Natural killer cell (primary cell): ENCODE results near the gene VAMP2. TPM values are rescaled to one million over a fixed set of nuclear protein-coding genes. Genes with fewer than 3 reads are reported as not detected.

ENCODE experiments used
- ATAC-seq, 3 donors: fragments of 150-1000 bp in 2 of 3; fragments of 200-7000 bp in 1 of 3; cut with Tn5 transposase; 1 replicate in 1 of 3; 2 replicates in 2 of 3; pipeline ENCODE4 v1.10.0; 2021; ENCODE audit warnings: mild to moderate bottlenecking in 2 of 3, moderate library complexity in 2 of 3
- DNase-seq, 2 donors: peaks; one replicate each; pipeline versions ENCODE4 v3.0.0 to v3.0.0-alpha.2; 2013 to 2021; ENCODE audit warnings: mixed read lengths in 1 of 2
- H3K27ac ChIP-seq: one replicate; pipeline ENCODE4 v1.5.1; 2013; ENCODE audit warnings: mild to moderate bottlenecking, low read length
- H3K27me3 ChIP-seq: one replicate; pipeline ENCODE4 v1.6.1; 2013; ENCODE audit warnings: low read length; ENCODE audit not compliant: control insufficient read depth, insufficient read depth
- H3K36me3 ChIP-seq: one replicate; pipeline ENCODE4 v1.6.1; 2013; ENCODE audit warnings: low read length; ENCODE audit not compliant: control insufficient read depth, insufficient read depth
- H3K4me1 ChIP-seq: one replicate; pipeline ENCODE4 v1.6.1; 2013; ENCODE audit warnings: low read length; ENCODE audit not compliant: control insufficient read depth, insufficient read depth
- H3K4me3 ChIP-seq: one replicate; pipeline ENCODE4 v1.5.1; 2013; ENCODE audit warnings: low read length
- H3K9me3 ChIP-seq: one replicate; pipeline ENCODE4 v1.6.1; 2013; ENCODE audit warnings: low read length; ENCODE audit not compliant: control insufficient read depth, insufficient read depth
- H3K27ac Mint-ChIP-seq, 2 donors: one replicate each; pipeline ENCODE4 v1.8.0; 2022; ENCODE audit warnings: mild to moderate bottlenecking in 2 of 2, mixed read lengths in 2 of 2, moderate library complexity in 1 of 2
- H3K27me3 Mint-ChIP-seq, 2 donors: one replicate each; pipeline ENCODE4 v1.8.0; 2022; ENCODE audit warnings: low read depth in 2 of 2, mixed read lengths in 2 of 2
- H3K36me3 Mint-ChIP-seq: one replicate; pipeline ENCODE4 v1.8.0; 2022; ENCODE audit warnings: mixed read lengths
- H3K4me1 Mint-ChIP-seq, 2 donors: one replicate each; pipeline ENCODE4 v1.8.0; 2022; ENCODE audit warnings: mixed read lengths in 2 of 2
- H3K4me3 Mint-ChIP-seq: one replicate; pipeline ENCODE4 v1.8.0; 2022; ENCODE audit warnings: mild to moderate bottlenecking, moderate library complexity, mixed read lengths
- H3K9me3 Mint-ChIP-seq, 2 donors: one replicate each; pipeline ENCODE4 v1.8.0; 2022; ENCODE audit warnings: mixed read lengths in 2 of 2
- CTCF ChIP-seq: fragments of 200-600 bp; IDR thresholded peaks from one replicate; pipeline ENCODE4 v1.8.0; 2022; ENCODE audit warnings: antibody characterized with exemption
- WGBS: methylation state at CpG from one replicate; pipeline ENCODE4 v1.1.7; 2013; ENCODE audit warnings: missing lambda C conversion rate; ENCODE audit not compliant: insufficient coverage; 5-methylcytosine and 5-hydroxymethylcytosine counted together
- intact Hi-C: fragments of 100-400 bp; cut with micrococcal nuclease; formaldehyde crosslinking; loops from one replicate; pipeline ENCODE4 v1.14.2; 2022
- total RNA-seq, 4 donors: library from RNA; stranded (reverse); fragments of 120-200 nt in 1 of 4; gene quantifications; one replicate each; pipeline versions ENCODE4 v1.2.3 to v1.2.4, GENCODE V29; 2013 to 2022

VAMP2 gene
- total RNA-seq, 3 donors from 2014 or later (not counting 1 experiment from before 2014, with no cell fraction given): 191 to 315 (median 234) TPM

DNA sequence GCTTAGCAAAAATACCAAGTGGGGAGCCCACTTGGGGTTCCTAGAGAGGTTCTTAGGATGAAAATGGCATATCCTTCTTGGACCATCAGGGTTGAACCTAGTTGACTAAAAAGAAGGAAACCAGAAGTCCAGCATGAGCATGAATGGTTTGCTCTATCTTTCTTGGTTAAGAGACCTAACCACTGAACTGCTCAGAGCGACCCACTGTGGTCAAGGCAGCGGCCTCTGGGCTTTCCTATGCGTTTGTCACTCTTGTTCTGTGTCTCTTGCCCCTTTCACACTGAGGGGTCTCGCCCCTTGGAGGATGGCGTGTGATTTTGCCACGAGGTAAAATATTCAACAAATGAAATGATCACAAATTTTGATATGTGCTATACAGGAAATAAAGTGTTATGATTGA lies 27.8 kb upstream of the VAMP2 start:
- H3K4me1 ChIP-seq: peaks cover 54% of the 10 kb centered on the region
- peak overlapping the region; percentile 4 for H3K4me3 ChIP-seq

GRCh38 chr17:8189711-8190477 lies 27.1 kb upstream of the VAMP2 start, which contains the start of gene BORCS6:
BORCS6 (minus strand) TSS chr17:8190180; CDS start chr17:8190140, 40 bp downstream.
- Mint-ChIP-seq H3K27ac (no peak within 1 kb of the TSS), H3K4me3 (no peak within 1 kb of the TSS)
- peak within 1 kb of the TSS; percentile 67 for H3K4me3 ChIP-seq

More for the DNA sequence above, 27.8 kb upstream of the VAMP2 start:
- H3K4me1 Mint-ChIP-seq: peaks cover 13% of the 10 kb centered on the region in 2 donors
- peak in 1 of 2 donors; percentile 28 for DNase-seq
- no peaks in the 10 kb centered on the region for H3K9me3 Mint-ChIP-seq
- 25% methylated on average over 6 of the region's 6 CpGs for WGBS
- no peak for TF ChIP-seq CTCF
- ATAC-seq: no peak
- no peak overlapping the region for H3K27ac Mint-ChIP-seq
- Histone ChIP-seq H3K27ac (peak overlapping the region; percentile 86), H3K9me3 (no peaks in the 10 kb centered on the region), H3K36me3 (no peaks in the 10 kb centered on the region), H3K27me3 (no peaks in the 10 kb centered on the region)
- intact Hi-C loops: loop anchor here (1.0 kb wide), 1 partner anchor 105 kb away; the partner anchor contains the start of gene SLC25A35
- H3K4me3 Mint-ChIP-seq: no peak overlapping the region
- no peaks in the 10 kb centered on the region for H3K27me3 Mint-ChIP-seq
- no peaks in the 10 kb centered on the region for H3K36me3 Mint-ChIP-seq

GRCh38 chr17:8189041-8189710 lies 26.4 kb upstream of the VAMP2 start:
- Histone ChIP-seq H3K36me3 (no peaks in the 10 kb centered on the region), H3K27ac (peak overlapping the region; percentile 86), H3K4me1 (peaks cover 61% of the 10 kb centered on the region), H3K27me3 (no peaks in the 10 kb centered on the region), H3K9me3 (no peaks in the 10 kb centered on the region), H3K4me3 (peak overlapping the region; percentile 67)
- Mint-ChIP-seq H3K4me1 (peaks cover 13 to 16% of the 10 kb centered on the region in 2 donors), H3K9me3 (no peaks in the 10 kb centered on the region), H3K36me3 (no peaks in the 10 kb centered on the region), H3K27ac (no peak overlapping the region), H3K4me3 (no peak overlapping the region), H3K27me3 (no peaks in the 10 kb centered on the region)
- intact Hi-C loops: no loop called here
- no peak for TF ChIP-seq CTCF
- peak; percentile 44 to 64 for DNase-seq
- WGBS: 6% methylated on average over 67 of the region's 67 CpGs
- no peak for ATAC-seq

More at GRCh38 chr17:8189711-8190477, 27.1 kb upstream of the VAMP2 start, which contains the start of gene BORCS6:
- Histone ChIP-seq H3K36me3 (no peaks in the 10 kb centered on the region), H3K4me1 (peaks cover 57% of the 10 kb centered on the region), H3K27ac (peak within 1 kb of the TSS; percentile 86), H3K27me3 (no peaks in the 10 kb centered on the region), H3K9me3 (no peaks in the 10 kb centered on the region)
- peaks cover 13% of the 10 kb centered on the region in 2 donors for H3K4me1 Mint-ChIP-seq
- intact Hi-C loops: loop anchor here (1.0 kb wide), 1 partner anchor 105 kb away; the partner anchor contains the start of gene SLC25A35
- H3K36me3 Mint-ChIP-seq: no peaks in the 10 kb centered on the region
- peak; percentile 91 to 98 for DNase-seq
- no peak for TF ChIP-seq CTCF
- H3K27me3 Mint-ChIP-seq: no peaks in the 10 kb centered on the region
- H3K9me3 Mint-ChIP-seq: no peaks in the 10 kb centered on the region
- ATAC-seq: peak; percentile 67 to 88 (median 75)
- WGBS: under 1% methylated on average over 70 of the region's 70 CpGs
